T-cell (primary cell): ENCODE data around the gene SEMA4G. TPM values are rescaled to one million over a fixed set of nuclear protein-coding genes. Genes with fewer than 3 reads are reported as not detected.

ENCODE experiments used
- ATAC-seq, 4 experiments: fragments of 200-7000 bp in 3 of 4; fragments of 150-1000 bp in 1 of 4; cut with Tn5 transposase; replicated peaks in 1 of 4; 1 replicate in 3 of 4; 2 replicates in 1 of 4; pipeline ENCODE4 v1.10.0; 2021; ENCODE audit warnings: moderate library complexity in 3 of 4, mild to moderate bottlenecking in 2 of 4, moderate number of reproducible peaks in 1 of 4
- CTCF ChIA-PET, 2 donors: fragments of 300-600 bp; sonication (Branson Sonifier 250); formaldehyde crosslinking; loops; one replicate each; lab custom pipeline; 2022; ENCODE audit warnings: antibody characterized with exemption in 2 of 2; lab: Charles Lee
- POLR2A ChIA-PET, 2 donors: fragments of 300-600 bp; sonication (Branson Sonifier 250); formaldehyde crosslinking; loops; one replicate each; lab custom pipeline; 2022; ENCODE audit warnings: antibody characterized with exemption in 2 of 2; lab: Charles Lee
- DNase-seq, 35 experiments: peaks; one replicate each; pipeline versions ENCODE4 v3.0.0 to v3.0.0-alpha.2; 2013 to 2023
- H3K27ac ChIP-seq: one replicate; pipeline ENCODE4 v1.5.1; 2013; ENCODE audit warnings: low read length
- H3K27me3 ChIP-seq, 2 experiments: replicated peaks in 1 of 2; 1 replicate in 1 of 2; 2 replicates in 1 of 2; pipeline versions ENCODE4 v1.6.1 to v1.7.0; 2013; ENCODE audit warnings: low read length in 1 of 2, mixed read lengths in 1 of 2; ENCODE audit not compliant: control insufficient read depth in 2 of 2, insufficient read depth in 2 of 2; ENCODE audit errors: extremely low read depth in 1 of 2
- H3K36me3 ChIP-seq, 2 donors: 1 replicate in 1 of 2; 2 replicates in 1 of 2; pipeline versions ENCODE4 v1.6.1 to v1.7.0; 2013; ENCODE audit warnings: low read length in 1 of 2; ENCODE audit not compliant: control insufficient read depth in 2 of 2, insufficient read depth in 1 of 2; ENCODE audit errors: extremely low read depth in 1 of 2
- H3K4me1 ChIP-seq, 2 experiments: 1 replicate in 1 of 2; 2 replicates in 1 of 2; pipeline versions ENCODE4 v1.6.1 to v1.7.0; 2013; ENCODE audit warnings: low read length in 2 of 2, mixed read lengths in 1 of 2; ENCODE audit not compliant: insufficient read depth in 2 of 2, control insufficient read depth in 1 of 2; ENCODE audit errors: extremely low read depth in 1 of 2
- H3K4me3 ChIP-seq, 2 donors: 1 replicate in 1 of 2; 2 replicates in 1 of 2; pipeline versions ENCODE4 v1.5.1 to v1.7.0; 2013; ENCODE audit warnings: mild to moderate bottlenecking in 2 of 2, low read length in 1 of 2, moderate library complexity in 1 of 2; ENCODE audit not compliant: control insufficient read depth in 1 of 2; ENCODE audit errors: extremely low read depth in 1 of 2
- H3K9me3 ChIP-seq: 2 replicates; pipeline ENCODE4 v1.7.0; 2013
- H3K27ac Mint-ChIP-seq, 2 donors: one replicate each; pipeline ENCODE4 v1.8.0; 2020 to 2021; ENCODE audit warnings: mild to moderate bottlenecking in 2 of 2, mixed read lengths in 2 of 2
- H3K27me3 Mint-ChIP-seq, 2 donors: one replicate each; pipeline ENCODE4 v1.8.0; 2021 to 2022; ENCODE audit warnings: mixed read lengths in 2 of 2
- H3K36me3 Mint-ChIP-seq: one replicate; pipeline ENCODE4 v1.8.0; 2021; ENCODE audit warnings: mixed read lengths
- H3K4me1 Mint-ChIP-seq, 3 donors: one replicate each; pipeline ENCODE4 v1.8.0; 2020 to 2022; ENCODE audit warnings: mixed read lengths in 3 of 3, mild to moderate bottlenecking in 1 of 3
- H3K4me3 Mint-ChIP-seq, 3 donors: one replicate each; pipeline ENCODE4 v1.8.0; 2020 to 2022; ENCODE audit warnings: mild to moderate bottlenecking in 3 of 3, mixed read lengths in 3 of 3, moderate library complexity in 3 of 3
- H3K9me3 Mint-ChIP-seq, 3 donors: one replicate each; pipeline ENCODE4 v1.8.0; 2020 to 2022; ENCODE audit warnings: mixed read lengths in 3 of 3
- WGBS: methylation state at CpG from one replicate; pipeline ENCODE4 v1.1.5; 2013; ENCODE audit warnings: missing lambda C conversion rate; ENCODE audit not compliant: insufficient coverage; 5-methylcytosine and 5-hydroxymethylcytosine counted together
- total RNA-seq, 35 experiments: library from RNA in 6 of 35; stranded (reverse) in 6 of 35; fragments of 120-200 nt in 1 of 35; gene quantifications; one replicate each; pipeline versions ENCODE4 v1.2.1 to v1.2.4 and lab custom pipeline; 2013 to 2026

SEMA4G gene
- total RNA-seq, 5 donors from 2014 or later (not counting 1 experiment from before 2014, with no cell fraction given) = 1.1 to 2.8 (median 1.4) TPM

- H3K4me3 Mint-ChIP-seq = peak overlapping the region; percentile 78 to 95 (median 92)
- ChIA-PET POLR2A (interaction anchor here in 1 of 2 donors (1.0 kb wide), 1 partner anchor 35 kb away, joined by 3 read pairs; no protein-coding TSS in a partner anchor), CTCF (interaction anchor here (0.5 to 2.6 kb wide), 19 partner anchors 10 to 498 kb away, joined by 3 to 11 read pairs (median 5); partner anchors contain the start of genes MRPL43 (in 2 of the 2), PDZD7 (in 2 of the 2), TWNK (in 2 of the 2) and SFXN3 (in 1 of the 2))
- H3K27me3 ChIP-seq = no peaks in the 10 kb centered on the region
- H3K4me1 Mint-ChIP-seq = peaks cover 24 to 32% (median 30%) of the 10 kb centered on the region in 3 donors
- peak overlapping the region; percentile 74 for H3K27ac ChIP-seq
- no peaks in the 10 kb centered on the region for H3K9me3 ChIP-seq
- H3K4me3 ChIP-seq = peak overlapping the region; percentile 91 to 96
- H3K4me1 ChIP-seq = peaks cover 12 to 38% of the 10 kb centered on the region in 2 experiments
- DNase-seq = peak in 34 of 35 experiments; percentile 27 to 79 (median 51)
- H3K36me3 Mint-ChIP-seq = peaks cover 4% of the 10 kb centered on the region
- peak overlapping the region; percentile 95 to 97 for H3K27ac Mint-ChIP-seq
- peaks cover 2 to 6% of the 10 kb centered on the region in 2 donors for H3K36me3 ChIP-seq
- no peaks in the 10 kb centered on the region for H3K27me3 Mint-ChIP-seq
- peak; percentile 45 to 56 (median 54) for ATAC-seq
- H3K9me3 Mint-ChIP-seq = no peaks in the 10 kb centered on the region
- under 1% methylated on average over 53 of the region's 66 CpGs for WGBS
Measured at GRCh38 chr10:100997360-100998182, 28.3 kb downstream of the SEMA4G start.

- H3K9me3 Mint-ChIP-seq = no peaks in the 10 kb centered on the region
- POLR2A ChIA-PET = interaction anchor here in 1 of 2 donors (1.0 kb wide), 1 partner anchor 34 kb away, joined by 3 read pairs; no protein-coding TSS in a partner anchor
- WGBS = 14% methylated on average over 21 of the region's 25 CpGs
Measured at GRCh38 chr10:100998183-100998990, 29.1 kb downstream of the SEMA4G start.

GRCh38 chr10:100998991-100999741 lies 29.9 kb downstream of the SEMA4G start:
- Mint-ChIP-seq H3K4me3 (peak overlapping the region; percentile 78 to 95 (median 92)), H3K27me3 (no peaks in the 10 kb centered on the region), H3K36me3 (no peaks in the 10 kb centered on the region), H3K4me1 (peaks cover 24 to 32% (median 30%) of the 10 kb centered on the region in 3 donors), H3K27ac (peak overlapping the region; percentile 85 to 92), H3K9me3 (no peaks in the 10 kb centered on the region)
- DNase-seq (peak; percentile 39 to 88 (median 69)), ATAC-seq (peak; percentile 67 to 74 (median 69))
- ChIA-PET CTCF (interaction anchor here (0.9 to 1.6 kb wide), 6 partner anchors 15 to 500 kb away, joined by 3 to 6 read pairs (median 6); partner anchors contain the start of gene PDZD7 (in 1 of the 2)), POLR2A (no interaction called here)
- Histone ChIP-seq H3K4me3 (peak overlapping the region; percentile 91 to 96), H3K27ac (peak overlapping the region; percentile 74), H3K9me3 (no peaks in the 10 kb centered on the region), H3K36me3 (peaks cover 2 to 13% of the 10 kb centered on the region in 2 donors), H3K27me3 (no peaks in the 10 kb centered on the region), H3K4me1 (peaks cover 12 to 38% of the 10 kb centered on the region in 2 experiments)
- WGBS = under 1% methylated on average over 83 of the region's 83 CpGs

More at GRCh38 chr10:100998183-100998990, 29.1 kb downstream of the SEMA4G start:
- Histone ChIP-seq H3K9me3 (no peaks in the 10 kb centered on the region), H3K27ac (peak overlapping the region; percentile 74), H3K4me3 (peak overlapping the region; percentile 91 to 96), H3K27me3 (no peaks in the 10 kb centered on the region), H3K36me3 (peaks cover 2 to 9% of the 10 kb centered on the region in 2 donors), H3K4me1 (peaks cover 12 to 38% of the 10 kb centered on the region in 2 experiments)
- peak overlapping the region; percentile 85 to 92 for H3K27ac Mint-ChIP-seq
- peaks cover 24 to 32% (median 30%) of the 10 kb centered on the region in 3 donors for H3K4me1 Mint-ChIP-seq
- H3K4me3 Mint-ChIP-seq = peak overlapping the region; percentile 78 to 95 (median 92)
- CTCF ChIA-PET = interaction anchor here (0.6 to 2.6 kb wide), 17 partner anchors 11 to 499 kb away, joined by 3 to 11 read pairs (median 5); partner anchors contain the start of genes PDZD7 (in 2 of the 2), MRPL43 (in 1 of the 2), SFXN3 (in 1 of the 2) and TWNK (in 1 of the 2)
- no peaks in the 10 kb centered on the region for H3K36me3 Mint-ChIP-seq
- H3K27me3 Mint-ChIP-seq = no peaks in the 10 kb centered on the region
- ATAC-seq (peak; percentile 24 to 37 (median 30)), DNase-seq (peak in 32 of 35 experiments; percentile 28 to 78 (median 56))

GRCh38 chr10:100999742-101000126 lies 30.4 kb downstream of the SEMA4G start, which contains the start of gene LZTS2:
Gene LZTS2 (plus strand): TSS chr10:100999808. CDS start chr10:101002539, 2,731 bp downstream.
- Histone ChIP-seq H3K4me3 (peak within 1 kb of the TSS; percentile 91 to 96), H3K27ac (peak within 1 kb of the TSS; percentile 74), H3K4me1 (peaks cover 12 to 38% of the 10 kb centered on the region in 2 experiments), H3K9me3 (no peaks in the 10 kb centered on the region), H3K27me3 (no peaks in the 10 kb centered on the region), H3K36me3 (peaks cover 1 to 13% of the 10 kb centered on the region in 2 donors)
- Mint-ChIP-seq H3K27ac (peak within 1 kb of the TSS; percentile 85 to 92), H3K27me3 (no peaks in the 10 kb centered on the region), H3K9me3 (no peaks in the 10 kb centered on the region), H3K4me3 (peak within 1 kb of the TSS; percentile 78 to 95 (median 92)), H3K36me3 (no peaks in the 10 kb centered on the region), H3K4me1 (peaks cover 24 to 32% (median 30%) of the 10 kb centered on the region in 3 donors)
- ATAC-seq = no peak
- ChIA-PET CTCF (interaction anchor here in 1 of 2 donors (0.9 kb wide), 1 partner anchor 14 kb away, joined by 4 read pairs; no protein-coding TSS in a partner anchor), POLR2A (no interaction called here)
- DNase-seq = no peak
- 2% methylated on average over 32 of the region's 44 CpGs for WGBS

- H3K36me3 ChIP-seq = peaks cover 0 to 13% of the 10 kb centered on the region in 2 donors
- 87% methylated on average over 8 of the region's 19 CpGs for WGBS
- peaks cover 12 to 38% of the 10 kb centered on the region in 2 experiments for H3K4me1 ChIP-seq
- DNase-seq = peak in 1 of 35 experiments; percentile 15
- no peaks in the 10 kb centered on the region for H3K9me3 ChIP-seq
- H3K27me3 ChIP-seq = no peaks in the 10 kb centered on the region
- Mint-ChIP-seq H3K27ac (no peak overlapping the region), H3K36me3 (peaks cover 3% of the 10 kb centered on the region), H3K4me1 (peaks cover 24 to 32% (median 30%) of the 10 kb centered on the region in 3 donors), H3K27me3 (no peaks in the 10 kb centered on the region), H3K9me3 (no peaks in the 10 kb centered on the region), H3K4me3 (peak overlapping the region; percentile 60 to 75 (median 71))
- ChIA-PET CTCF (no interaction called here), POLR2A (no interaction called here)
- no peak overlapping the region for H3K27ac ChIP-seq
- ATAC-seq = no peak
- peak overlapping the region; percentile 40 to 59 for H3K4me3 ChIP-seq
Measured at GRCh38 chr10:101000127-101000914, 31.0 kb downstream of the SEMA4G start.
